HG02840 (cell line): ENCODE results near the gene LAMA4.

Experiments
- ATAC-seq: cut with Tn5 transposase; IDR thresholded peaks from one replicate; pipeline ENCODE4 v1.9.1; 2021; ENCODE audit warnings: mild to moderate bottlenecking, moderate library complexity, moderate number of reproducible peaks; ENCODE audit not compliant: unreplicated experiment, low FRiP score

The LAMA4 gene

GRCh38 chr6:112279031-112279935 lies 24.9 kb upstream of the LAMA4 start:
- ATAC-seq: no peak

- ATAC-seq: no peak
These were observed 21.0 kb upstream of the LAMA4 start for GRCh38 chr6:112275365-112275764.

GRCh38 chr6:112274774-112275173 lies 20.4 kb upstream of the LAMA4 start:
- ATAC-seq: no peak

- ATAC-seq: no peak
These were observed 18.4 kb upstream of the LAMA4 start for GRCh38 chr6:112272799-112273198.

- no peak for ATAC-seq
These were observed 16.4 kb upstream of the LAMA4 start for GRCh38 chr6:112270756-112271155.

GRCh38 chr6:112269979-112270566 lies 15.7 kb upstream of the LAMA4 start:
- ATAC-seq: no peak

GRCh38 chr6:112269114-112269513 lies 14.7 kb upstream of the LAMA4 start:
- no peak for ATAC-seq

- no peak for ATAC-seq
These were observed 14.3 kb upstream of the LAMA4 start for GRCh38 chr6:112268654-112269053.

- ATAC-seq: no peak
These were observed 13.7 kb upstream of the LAMA4 start for GRCh38 chr6:112268019-112268418.

GRCh38 chr6:112266331-112266730 lies 12.0 kb upstream of the LAMA4 start:
- ATAC-seq: no peak

GRCh38 chr6:112259337-112259675 lies 4.9 kb upstream of the LAMA4 start:
- ATAC-seq: no peak

- ATAC-seq: no peak
These were observed 4.4 kb upstream of the LAMA4 start for GRCh38 chr6:112258642-112259336.

- ATAC-seq: no peak
These were observed 3.0 kb upstream of the LAMA4 start for GRCh38 chr6:112257178-112257855.

- no peak for ATAC-seq
These were observed 554 bp upstream of the LAMA4 start for GRCh38 chr6:112254921-112255320.

- no peak for ATAC-seq
These were observed 898 bp downstream of the LAMA4 start for GRCh38 chr6:112253498-112253840.

- ATAC-seq: no peak
These were observed 1.5 kb downstream of the LAMA4 start for GRCh38 chr6:112252571-112253497.

GRCh38 chr6:112251171-112251875 lies 3.0 kb downstream of the LAMA4 start:
- ATAC-seq: no peak

- ATAC-seq: no peak
These were observed 4.9 kb downstream of the LAMA4 start for GRCh38 chr6:112249489-112249888.

GRCh38 chr6:112247275-112247674 lies 7.1 kb downstream of the LAMA4 start:
- ATAC-seq: no peak
